AG09309 (cell line): Measurements from ENCODE around the gene HMX1.

Experiments
- DNase-seq: peaks from one replicate; pipeline ENCODE4 v3.0.0-alpha.2; 2010; ENCODE audit warnings: low read depth
- H3K4me3 ChIP-seq: 2 replicates; pipeline ENCODE4 v1.5.1; 2011; ENCODE audit warnings: mild to moderate bottlenecking, low read depth, low read length, moderate library complexity; ENCODE audit not compliant: control insufficient read depth
- CTCF ChIP-seq: IDR thresholded peaks from 2 replicates; pipeline ENCODE4 v1.5.1; 2011; ENCODE audit warnings: mild to moderate bottlenecking, low read depth, low read length, inconsistent platforms; ENCODE audit not compliant: insufficient read depth, control insufficient read depth; ENCODE audit errors: missing control alignments

The HMX1 gene

GRCh38 chr4:8896506-8896905, 24.9 kb upstream of the HMX1 start:
- H3K4me3 ChIP-seq, result no peak overlapping the region
- no peak for TF ChIP-seq CTCF
- no peak for DNase-seq

GRCh38 chr4:8896071-8896470, 24.4 kb upstream of the HMX1 start:
- DNase-seq, result no peak
- TF ChIP-seq CTCF, result no peak
- H3K4me3 ChIP-seq, result no peak overlapping the region

DNA sequence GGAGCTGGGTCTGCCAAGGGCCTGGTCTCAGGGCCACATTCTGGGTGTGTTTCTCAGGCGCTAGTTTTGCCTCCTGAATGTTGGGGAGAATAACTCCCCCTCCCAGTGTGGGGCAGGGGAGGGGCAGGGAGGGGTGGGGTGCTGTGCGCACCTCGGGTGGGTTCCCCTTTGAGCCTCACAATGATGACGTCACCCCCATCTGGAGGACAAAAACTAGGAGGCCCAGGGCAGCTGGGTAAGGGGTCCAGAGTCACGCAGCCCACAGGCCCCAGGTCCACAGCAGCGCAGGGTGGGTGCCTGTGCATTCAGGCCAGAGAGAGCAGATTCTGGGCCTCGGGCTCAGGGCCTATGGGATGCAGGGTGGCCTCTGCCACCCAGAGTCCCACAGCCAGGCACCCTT, 23.7 kb upstream of the HMX1 start:
- TF ChIP-seq CTCF, result no peak
- DNase-seq, result no peak
- H3K4me3 ChIP-seq, result no peak overlapping the region

- no peak for TF ChIP-seq CTCF
- DNase-seq, result no peak
- no peak overlapping the region for H3K4me3 ChIP-seq
Measured at GRCh38 chr4:8894424-8894816, 22.8 kb upstream of the HMX1 start.

- no peak overlapping the region for H3K4me3 ChIP-seq
- no peak for TF ChIP-seq CTCF
- no peak for DNase-seq
Measured at GRCh38 chr4:8893624-8894423, 22.2 kb upstream of the HMX1 start.

GRCh38 chr4:8893227-8893623, 21.6 kb upstream of the HMX1 start:
- no peak overlapping the region for H3K4me3 ChIP-seq
- no peak for DNase-seq

More at GRCh38 chr4:8893227-8893623, 21.6 kb upstream of the HMX1 start:
- TF ChIP-seq CTCF, result no peak
